B cell (primary cell): ENCODE results near the gene TRIOBP. TPM values are rescaled to one million over a fixed set of nuclear protein-coding genes. Genes with fewer than 3 reads are reported as not detected.

Experiments
- ATAC-seq: fragments of 200-7000 bp; cut with Tn5 transposase; one replicate; pipeline ENCODE4 v1.10.0; 2021; ENCODE audit warnings: low read depth, mild to moderate bottlenecking, moderate number of reproducible peaks, moderate library complexity
- CTCF ChIA-PET: fragments of 350-600 bp; sonication (Branson Sonifier 250); formaldehyde crosslinking; loops from one replicate; lab custom pipeline; 2021; ENCODE audit warnings: antibody characterized with exemption, inconsistent platforms; lab: Charles Lee
- POLR2A ChIA-PET: fragments of 350-600 bp; sonication (Branson Sonifier 250); formaldehyde crosslinking; loops from one replicate; lab custom pipeline; 2021; ENCODE audit warnings: antibody characterized with exemption; lab: Charles Lee
- DNase-seq: peaks from one replicate; pipeline ENCODE4 v3.0.0; 2013
- H2AFZ ChIP-seq: 2 replicates; pipeline ENCODE4 v1.6.1; 2012; ENCODE audit warnings: mild to moderate bottlenecking, low read depth, low read length; ENCODE audit not compliant: insufficient read depth, poor library complexity, severe bottlenecking
- H3K27ac ChIP-seq, 2 donors: 1 replicate in 1 of 2; 2 replicates in 1 of 2; pipeline ENCODE4 v1.5.1; 2012 to 2013; ENCODE audit warnings: low read length in 2 of 2, mild to moderate bottlenecking in 2 of 2, moderate library complexity in 1 of 2
- H3K27me3 ChIP-seq, 4 experiments: fragments of 200-600 bp in 1 of 4; sonication (generic) in 1 of 4; replicated peaks in 1 of 4; 1 replicate in 2 of 4; 2 replicates in 2 of 4; pipeline versions ENCODE4 v1.6.1 to v1.7.0; 2013 to 2016; ENCODE audit warnings: low read length in 3 of 4, mild to moderate bottlenecking in 2 of 4, mixed read lengths in 1 of 4, moderate library complexity in 1 of 4; ENCODE audit not compliant: insufficient read depth in 4 of 4, control insufficient read depth in 3 of 4; ENCODE audit errors: control extremely low read depth in 1 of 4
- H3K36me3 ChIP-seq, 2 experiments: replicated peaks in 1 of 2; 1 replicate in 1 of 2; 2 replicates in 1 of 2; pipeline versions ENCODE4 v1.6.1 to v1.7.1; 2013; ENCODE audit warnings: low read length in 1 of 2; ENCODE audit not compliant: insufficient read depth in 2 of 2, control insufficient read depth in 1 of 2; ENCODE audit errors: control extremely low read depth in 1 of 2, extremely low read depth in 1 of 2
- H3K4me1 ChIP-seq, 2 donors: fragments of 200-600 bp in 1 of 2; sonication (generic) in 1 of 2; 1 replicate in 1 of 2; 2 replicates in 1 of 2; pipeline versions ENCODE4 v1.5.1 to v1.6.1; 2013 to 2017; ENCODE audit warnings: low read length in 2 of 2; ENCODE audit not compliant: control insufficient read depth in 2 of 2, insufficient read depth in 2 of 2
- H3K4me2 ChIP-seq: replicated peaks from 2 replicates; pipeline ENCODE3; 2012; ENCODE audit warnings: mild to moderate bottlenecking, low read depth, low read length; ENCODE audit not compliant: poor library complexity, severe bottlenecking
- H3K4me3 ChIP-seq, 5 experiments: fragments of 200-600 bp in 1 of 5; sonication (generic) in 1 of 5; 1 replicate in 3 of 5; 2 replicates in 2 of 5; pipeline versions ENCODE4 v1.5.1 to v1.7.0; 2011 to 2016; ENCODE audit warnings: low read length in 4 of 5, mild to moderate bottlenecking in 4 of 5, low read depth in 2 of 5, control low read depth in 1 of 5, moderate library complexity in 1 of 5; ENCODE audit not compliant: insufficient read depth in 1 of 5; ENCODE audit errors: control extremely low read depth in 1 of 5, extremely low read depth in 1 of 5
- H3K79me2 ChIP-seq: fragments of 200-600 bp; sonication (generic); one replicate; pipeline ENCODE4 v1.6.0; 2016; ENCODE audit warnings: low read length; ENCODE audit not compliant: control insufficient read depth, insufficient read depth
- H3K9ac ChIP-seq: fragments of 200-600 bp; sonication (generic); 2 replicates; pipeline ENCODE4 v1.6.1; 2017; ENCODE audit warnings: mild to moderate bottlenecking, low read length, moderate library complexity
- H3K9me3 ChIP-seq, 3 donors: one replicate each; pipeline versions ENCODE4 v1.6.1 to v1.7.1; 2013; ENCODE audit warnings: low read length in 2 of 3; ENCODE audit not compliant: control insufficient read depth in 2 of 3, insufficient read depth in 1 of 3; ENCODE audit errors: control extremely low read depth in 1 of 3
- H4K20me1 ChIP-seq: 2 replicates; pipeline ENCODE4 v1.6.0; 2012; ENCODE audit warnings: mild to moderate bottlenecking, low read length; ENCODE audit not compliant: insufficient read depth, control insufficient read depth, poor library complexity, severe bottlenecking
- H3K27ac Mint-ChIP-seq: one replicate; pipeline ENCODE4 v1.8.0; 2021; ENCODE audit warnings: mixed read lengths
- H3K27me3 Mint-ChIP-seq: one replicate; pipeline ENCODE4 v1.8.0; 2021; ENCODE audit warnings: mixed read lengths
- H3K4me1 Mint-ChIP-seq: one replicate; pipeline ENCODE4 v1.8.0; 2021; ENCODE audit warnings: mixed read lengths
- H3K4me3 Mint-ChIP-seq: one replicate; pipeline ENCODE4 v1.8.0; 2021; ENCODE audit warnings: mixed read lengths
- H3K9me3 Mint-ChIP-seq: one replicate; pipeline ENCODE4 v1.8.0; 2022; ENCODE audit warnings: mixed read lengths; ENCODE audit not compliant: insufficient read depth
- CTCF ChIP-seq: fragments of 200-600 bp; IDR thresholded peaks from one replicate; pipeline ENCODE4 v1.8.0; 2022; ENCODE audit warnings: antibody characterized with exemption, mild to moderate bottlenecking
- WGBS: methylation state at CpG from one replicate; pipeline ENCODE4 v1.1.5; 2013; ENCODE audit warnings: missing lambda C conversion rate; ENCODE audit not compliant: insufficient coverage; 5-methylcytosine and 5-hydroxymethylcytosine counted together
- intact Hi-C: fragments of 100-400 bp; cut with micrococcal nuclease; formaldehyde crosslinking; loops from one replicate; pipeline ENCODE4 v1.10.0; 2022
- polyA plus RNA-seq: library from polyadenylated mRNA; depleted of rRNA; stranded (reverse); fragments of >200 nt; gene quantifications from 2 replicates; pipeline ENCODE4 v1.2.3, GENCODE V29; 2012
- small RNA-seq: library from RNA; depleted of rRNA; stranded (forward); fragments of <200 nt; gene quantifications from one replicate; pipeline ENCODE3, GENCODE V24; 2012; ENCODE audit warnings: low replicate concordance, low read depth; ENCODE audit not compliant: insufficient read length
- total RNA-seq, 2 donors: library from RNA; stranded (reverse); fragments of 120-200 nt in 1 of 2; gene quantifications; 1 replicate in 1 of 2; 2 replicates in 1 of 2; pipeline versions ENCODE4 v1.2.3 to v1.2.4, GENCODE V29; 2013 to 2022

Gene TRIOBP
- total and polyA plus RNA-seq, 2 donors (not counting 1 experiment from before 2014, with no cell fraction given) = 26.8 to 47.5 TPM

GRCh38 chr22:37824674-37825641, 128.1 kb downstream of the TRIOBP start:
- ATAC-seq (no peak), DNase-seq (peak; percentile 45)
- intact Hi-C loops = no loop called here
- Histone ChIP-seq H3K27ac (no peak overlapping the region), H3K4me3 (peak overlapping the region in 1 of 5 experiments; percentile 15), H3K27me3 (peaks cover 0 to 22% (median 7%) of the 10 kb centered on the region in 4 experiments), H3K4me2 (peak overlapping the region; percentile 53), H4K20me1 (no peaks in the 10 kb centered on the region), H3K4me1 (peaks cover 0 to 2% of the 10 kb centered on the region in 2 donors), H3K9me3 (no peaks in the 10 kb centered on the region), H3K36me3 (peaks cover 0 to under 1% of the 10 kb centered on the region in 2 experiments), H2AFZ (peak overlapping the region; percentile 22), H3K79me2 (no peaks in the 10 kb centered on the region), H3K9ac (no peak overlapping the region)
- TF ChIP-seq CTCF = no peak
- ChIA-PET CTCF (interaction anchor here (1.0 to 5.1 kb wide), 2 partner anchors 38 to 62 kb away, joined by 4 to 13 read pairs; no protein-coding TSS in a partner anchor), POLR2A (no interaction called here)
- Mint-ChIP-seq H3K4me3 (peak overlapping the region; percentile 72), H3K27ac (no peak overlapping the region), H3K4me1 (peaks cover 6% of the 10 kb centered on the region), H3K27me3 (peaks cover 24% of the 10 kb centered on the region), H3K9me3 (no peaks in the 10 kb centered on the region)
- WGBS = 15% methylated on average over 135 of the region's 135 CpGs

Small RNAs within 50 kb of the gene (small RNA-seq; reads per million reads assigned to genes)
- not detected for gene RN7SL385P

Other genes with a start within 250 kb of the TRIOBP start
- gene MFNG, start 210.7 kb upstream of the TRIOBP start, total RNA-seq = 95.9 and 109 TPM in 2 replicates
- 98.6 and 125 TPM in 2 replicates for gene MFNG, start 210.7 kb upstream of the TRIOBP start, polyA plus RNA-seq
- gene CARD10, start 177.6 kb upstream of the TRIOBP start, total RNA-seq = not detected in 2 replicates
- gene CARD10, start 177.6 kb upstream of the TRIOBP start, polyA plus RNA-seq = not detected in 2 replicates
- not detected in 2 replicates for gene CDC42EP1, start 136.6 kb upstream of the TRIOBP start, total RNA-seq
- gene CDC42EP1, start 136.6 kb upstream of the TRIOBP start, polyA plus RNA-seq = 0.22 and 0.39 TPM in 2 replicates
- not detected in 2 replicates for gene LGALS2, start 117.0 kb upstream of the TRIOBP start, total RNA-seq
- gene LGALS2, start 117.0 kb upstream of the TRIOBP start, polyA plus RNA-seq = 3.0 TPM in 1 of 2 replicates, not detected in the other
- gene GGA1, start 88.2 kb upstream of the TRIOBP start, total RNA-seq = 146 and 154 TPM in 2 replicates
- gene GGA1, start 88.2 kb upstream of the TRIOBP start, polyA plus RNA-seq = 137 and 138 TPM in 2 replicates
- gene SH3BP1, start 57.4 kb upstream of the TRIOBP start, total RNA-seq = 41.1 and 44.0 TPM in 2 replicates
- gene SH3BP1, start 57.4 kb upstream of the TRIOBP start, polyA plus RNA-seq = 61.0 and 69.7 TPM in 2 replicates
- gene PDXP, start 38.3 kb upstream of the TRIOBP start, total RNA-seq = 16.6 and 16.9 TPM in 2 replicates
- 9.4 and 17.5 TPM in 2 replicates for gene PDXP, start 38.3 kb upstream of the TRIOBP start, polyA plus RNA-seq
- 106 and 107 TPM in 2 replicates for gene LGALS1, start 21.4 kb upstream of the TRIOBP start, total RNA-seq
- 136 and 207 TPM in 2 replicates for gene LGALS1, start 21.4 kb upstream of the TRIOBP start, polyA plus RNA-seq
- gene NOL12, start 10.7 kb upstream of the TRIOBP start, total RNA-seq = 34.7 and 38.5 TPM in 2 replicates
- 43.1 and 48.5 TPM in 2 replicates for gene NOL12, start 10.7 kb upstream of the TRIOBP start, polyA plus RNA-seq
- gene GCAT, start 110.9 kb downstream of the TRIOBP start, total RNA-seq = 0.47 TPM in 1 of 2 replicates, not detected in the other
- gene GCAT, start 110.9 kb downstream of the TRIOBP start, polyA plus RNA-seq = 0.15 TPM in 1 of 2 replicates, not detected in the other
- not detected in 2 replicates for gene GALR3, start 126.3 kb downstream of the TRIOBP start, total RNA-seq
- gene GALR3, start 126.3 kb downstream of the TRIOBP start, polyA plus RNA-seq = not detected in 2 replicates
- gene ANKRD54, start 147.3 kb downstream of the TRIOBP start, total RNA-seq = 18.1 and 20.3 TPM in 2 replicates
- gene ANKRD54, start 147.3 kb downstream of the TRIOBP start, polyA plus RNA-seq = 27.8 and 29.3 TPM in 2 replicates
- gene EIF3L, start 152.4 kb downstream of the TRIOBP start, total RNA-seq = 526 and 560 TPM in 2 replicates
- 367 and 430 TPM in 2 replicates for gene EIF3L, start 152.4 kb downstream of the TRIOBP start, polyA plus RNA-seq
- 34.6 and 34.9 TPM in 2 replicates for gene MICALL1, start 209.2 kb downstream of the TRIOBP start, total RNA-seq
- gene MICALL1, start 209.2 kb downstream of the TRIOBP start, polyA plus RNA-seq = 21.0 and 22.8 TPM in 2 replicates